ENCODE data around the gene PRPH.

The PRPH gene

GRCh38 chr12:49347311-49348193, 52.6 kb downstream of the PRPH start:
- DNase-seq: peak; percentile 41 to 54
